Endothelial cell of umbilical vein (primary cell): ENCODE measurements around the gene SYNE1. TPM values are rescaled to one million over a fixed set of nuclear protein-coding genes. Genes with fewer than 3 reads are reported as not detected.

Experiments
- BruUV-seq: library from RNA; stranded (reverse); fragments of 400-500 nt; replicated peaks from 2 replicates; lab custom pipeline; 2021; lab: Mats Ljungman, UMichigan
- CTCF ChIA-PET: fragments of 300-600, 350-600 bp; sonication (Branson Sonifier 250); formaldehyde crosslinking; loops from one replicate; lab custom pipeline; 2021; ENCODE audit warnings: antibody characterized with exemption, inconsistent platforms; lab: Charles Lee
- POLR2A ChIA-PET: fragments of 300-600, 350-600 bp; sonication (Branson Sonifier 250); formaldehyde crosslinking; loops from one replicate; lab custom pipeline; 2021; ENCODE audit warnings: antibody characterized with exemption, inconsistent platforms; lab: Charles Lee
- DNase-seq: peaks from one replicate; pipeline ENCODE4 v3.0.0-alpha.2; 2011; ENCODE audit warnings: low read depth, low spot score
- FAIRE-seq: peaks from 2 replicates; lab custom pipeline; 2011; peaks lifted over from hg19 to GRCh38; lab: Jason Lieb, UNC
- H2AFZ ChIP-seq: 2 replicates; pipeline ENCODE4 v1.6.0; 2012; ENCODE audit warnings: low read depth, low read length, control low read depth, inconsistent platforms
- H3K27ac ChIP-seq: 2 replicates; pipeline ENCODE4 v1.5.1; 2011; ENCODE audit warnings: low read depth, mild to moderate bottlenecking, control low read depth, low read length, moderate library complexity; ENCODE audit not compliant: insufficient read depth
- H3K27me3 ChIP-seq, 2 experiments: 2 replicates each; pipeline versions ENCODE4 v1.6.0 to v1.6.1; 2011; ENCODE audit warnings: low read length in 2 of 2, mixed read lengths in 1 of 2; ENCODE audit not compliant: control insufficient read depth in 2 of 2, insufficient read depth in 2 of 2
- H3K36me3 ChIP-seq, 2 experiments: 2 replicates in 1 of 2; 3 replicates in 1 of 2; pipeline ENCODE4 v1.5.1; 2011; ENCODE audit warnings: low read length in 2 of 2, mild to moderate bottlenecking in 1 of 2, moderate library complexity in 1 of 2; ENCODE audit not compliant: control insufficient read depth in 2 of 2, insufficient read depth in 2 of 2; ENCODE audit errors: extremely low read depth in 1 of 2
- H3K4me1 ChIP-seq: 3 replicates; pipeline ENCODE4 v1.5.1; 2011; ENCODE audit warnings: mild to moderate bottlenecking, low read length; ENCODE audit not compliant: control insufficient read depth, insufficient read depth; ENCODE audit errors: extremely low read depth
- H3K4me2 ChIP-seq: 2 replicates; pipeline ENCODE4 v1.6.1; 2011; ENCODE audit warnings: low read length, control low read depth, mixed read lengths; ENCODE audit not compliant: insufficient read depth
- H3K4me3 ChIP-seq, 3 experiments: fragments of 200-600 bp in 1 of 3; sonication (generic), shearing (Covaris generic) in 1 of 3; replicated peaks in 1 of 3; 2 replicates each; pipeline ENCODE4 v1.5.1; 2011 to 2016; ENCODE audit warnings: control low read depth in 3 of 3, low read length in 3 of 3, mild to moderate bottlenecking in 2 of 3, inconsistent platforms in 1 of 3, low read depth in 1 of 3, moderate library complexity in 1 of 3; ENCODE audit not compliant: insufficient read depth in 1 of 3
- H3K79me2 ChIP-seq: 2 replicates; pipeline ENCODE4 v1.6.0; 2012; ENCODE audit warnings: low read length, inconsistent platforms; ENCODE audit not compliant: control insufficient read depth, insufficient read depth
- H3K9ac ChIP-seq: replicated peaks from 2 replicates; pipeline ENCODE3; 2011; ENCODE audit warnings: low read length, control low read depth; ENCODE audit not compliant: insufficient read depth; ENCODE audit errors: extremely low read depth
- H3K9me1 ChIP-seq: replicated peaks from 3 replicates; pipeline ENCODE4 v1.6.0; 2011; ENCODE audit warnings: mild to moderate bottlenecking, low read length; ENCODE audit not compliant: control insufficient read depth, insufficient read depth; ENCODE audit errors: extremely low read depth
- H3K9me3 ChIP-seq: replicated peaks from 2 replicates; pipeline ENCODE4 v1.5.1; 2012; ENCODE audit warnings: low read length, inconsistent platforms; ENCODE audit not compliant: control insufficient read depth, insufficient read depth
- H4K20me1 ChIP-seq: replicated peaks from 2 replicates; pipeline ENCODE3; 2011; ENCODE audit warnings: mild to moderate bottlenecking, low read length; ENCODE audit not compliant: control insufficient read depth, insufficient read depth; ENCODE audit errors: extremely low read depth
- FOS ChIP-seq: IDR thresholded peaks from 2 replicates; pipeline ENCODE4 v1.6.1; 2011; ENCODE audit warnings: mild to moderate bottlenecking, low read length, moderate library complexity, borderline replicate concordance; ENCODE audit not compliant: insufficient read depth
- POLR2AphosphoS5 ChIP-seq: IDR thresholded peaks from 2 replicates; pipeline ENCODE4 v1.6.1; 2012; ENCODE audit warnings: low read depth, mild to moderate bottlenecking, control low read depth, low read length, moderate library complexity; ENCODE audit not compliant: insufficient read depth
- dilution Hi-C: fragments of 300-500 bp; cut with MboI; formaldehyde crosslinking; loops from one replicate; pipeline ENCODE4 v1.15.0; 2019; ENCODE audit warnings: low sequenced_read_pairs; ENCODE audit not compliant: extremely low pct_ligation_motif_present
- intact Hi-C: fragments of 100-400 bp; cut with micrococcal nuclease; formaldehyde crosslinking; loops from one replicate; pipeline ENCODE4 v1.10.0; 2022
- polyA plus RNA-seq, 4 experiments: library from polyadenylated mRNA; depleted of rRNA in 3 of 4; stranded (reverse) in 3 of 4; unstranded in 1 of 4; fragments of >200 nt; gene quantifications; 2 replicates each; pipeline versions ENCODE4 v1.2.1 to v1.2.3, GENCODE V29; 2011 to 2012; ENCODE audit warnings: missing spikeins in 1 of 4
- total RNA-seq: library from RNA; stranded (reverse); gene quantifications from 2 replicates; pipeline ENCODE4 v1.2.3, GENCODE V29; 2021
- TF ChIP-seq, protein P1 (sequence below), 2 donors: IDR thresholded peaks; 1 replicate in 1 of 2; 2 replicates in 1 of 2; pipeline ENCODE4 v1.5.1; 2011; ENCODE audit warnings: low read length in 2 of 2, mild to moderate bottlenecking in 2 of 2, moderate library complexity in 2 of 2, control low read depth in 1 of 2, inconsistent platforms in 1 of 2, low read depth in 1 of 2; ENCODE audit not compliant: insufficient read depth in 1 of 2; ENCODE audit errors: extremely low read depth in 1 of 2

SYNE1 gene
- total and polyA plus RNA-seq, 2 donors (not counting 3 experiments of a cell fraction or from before 2014, with no cell fraction given) = 26.5 to 52.3 TPM

DNA sequence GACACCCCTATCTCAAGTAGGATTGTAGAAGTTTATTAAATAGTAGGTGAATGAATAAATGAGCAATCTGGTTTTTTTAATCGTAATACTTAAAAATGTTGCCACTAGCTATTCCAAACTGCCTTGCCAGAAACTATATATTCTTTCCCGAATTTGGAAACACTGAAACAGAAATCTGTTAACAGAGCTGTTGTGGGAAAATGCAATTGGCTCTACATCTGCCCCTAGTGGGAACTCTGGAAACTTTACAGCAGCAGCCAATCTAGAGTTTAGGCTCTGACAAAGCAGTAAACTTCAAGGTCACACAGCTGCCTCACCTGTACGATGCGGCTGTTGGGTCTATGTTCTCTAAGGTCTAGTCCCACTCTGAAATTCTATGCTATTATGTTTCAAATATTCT is 41.7 kb downstream of the SYNE1 start:
- dilution Hi-C loops = no loop called here
- TF ChIP-seq, protein P1, sequence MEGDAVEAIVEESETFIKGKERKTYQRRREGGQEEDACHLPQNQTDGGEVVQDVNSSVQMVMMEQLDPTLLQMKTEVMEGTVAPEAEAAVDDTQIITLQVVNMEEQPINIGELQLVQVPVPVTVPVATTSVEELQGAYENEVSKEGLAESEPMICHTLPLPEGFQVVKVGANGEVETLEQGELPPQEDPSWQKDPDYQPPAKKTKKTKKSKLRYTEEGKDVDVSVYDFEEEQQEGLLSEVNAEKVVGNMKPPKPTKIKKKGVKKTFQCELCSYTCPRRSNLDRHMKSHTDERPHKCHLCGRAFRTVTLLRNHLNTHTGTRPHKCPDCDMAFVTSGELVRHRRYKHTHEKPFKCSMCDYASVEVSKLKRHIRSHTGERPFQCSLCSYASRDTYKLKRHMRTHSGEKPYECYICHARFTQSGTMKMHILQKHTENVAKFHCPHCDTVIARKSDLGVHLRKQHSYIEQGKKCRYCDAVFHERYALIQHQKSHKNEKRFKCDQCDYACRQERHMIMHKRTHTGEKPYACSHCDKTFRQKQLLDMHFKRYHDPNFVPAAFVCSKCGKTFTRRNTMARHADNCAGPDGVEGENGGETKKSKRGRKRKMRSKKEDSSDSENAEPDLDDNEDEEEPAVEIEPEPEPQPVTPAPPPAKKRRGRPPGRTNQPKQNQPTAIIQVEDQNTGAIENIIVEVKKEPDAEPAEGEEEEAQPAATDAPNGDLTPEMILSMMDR (IDR thresholded peaks at IDR 0.05; ENCODE audit: extremely low read depth in 1 of 2, insufficient read depth in 1 of 2, low read depth in 1 of 2, low read length in 2 of 2) = peak in 1 of 2 donors; percentile 62
- no peak for TF ChIP-seq POLR2AphosphoS5
- Histone ChIP-seq H3K36me3 (no peaks in the 10 kb centered on the region), H3K9ac (no peak overlapping the region), H3K4me1 (no peaks in the 10 kb centered on the region), H4K20me1 (no peaks in the 10 kb centered on the region), H2AFZ (no peak overlapping the region), H3K79me2 (no peaks in the 10 kb centered on the region), H3K27me3 (no peaks in the 10 kb centered on the region), H3K9me1 (no peaks in the 10 kb centered on the region), H3K9me3 (no peaks in the 10 kb centered on the region), H3K27ac (no peak overlapping the region), H3K4me3 (no peak overlapping the region), H3K4me2 (no peak overlapping the region)
- intact Hi-C loops = no loop called here
- POLR2A ChIA-PET = no interaction called here
- BruUV-seq = no TSS peak
- FAIRE-seq (peak; percentile 67), DNase-seq (peak; percentile 25)
- CTCF ChIA-PET = interaction anchor here (0.8 to 1.8 kb wide), 17 partner anchors 8 to 262 kb away, joined by 3 to 9 read pairs (median 5); no protein-coding TSS in a partner anchor

DNA sequence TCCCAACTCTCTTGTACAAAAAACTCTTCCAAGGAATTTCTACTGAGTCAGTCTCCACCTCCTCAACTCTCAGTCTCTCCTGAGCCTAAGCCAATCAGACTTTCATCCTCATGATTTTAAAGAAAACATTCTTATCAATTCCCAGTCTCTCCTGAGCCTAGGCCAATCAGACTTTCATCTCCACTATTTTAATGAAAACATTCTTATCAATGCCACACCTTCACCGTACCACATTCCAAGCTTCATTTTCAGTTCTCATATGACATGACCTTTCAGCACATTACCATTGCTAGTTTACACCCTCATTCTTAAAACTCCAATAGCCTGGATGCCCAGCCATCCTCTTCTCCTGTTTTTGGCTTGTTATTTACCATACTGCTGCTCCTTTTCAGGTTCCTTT is 42.5 kb downstream of the SYNE1 start:
- no peaks in the 10 kb centered on the region for H3K27me3 ChIP-seq
- H3K36me3 ChIP-seq = no peaks in the 10 kb centered on the region
- no peak overlapping the region for H3K4me2 ChIP-seq
- TF ChIP-seq FOS = no peak
- H3K9ac ChIP-seq = no peak overlapping the region
- no peak overlapping the region for H3K4me3 ChIP-seq
- intact Hi-C loops (no loop called here), dilution Hi-C loops (no loop called here)
- no peaks in the 10 kb centered on the region for H3K9me1 ChIP-seq
- no peaks in the 10 kb centered on the region for H3K79me2 ChIP-seq
- no peaks in the 10 kb centered on the region for H4K20me1 ChIP-seq
- FAIRE-seq (no peak), DNase-seq (no peak)
- no peak overlapping the region for H3K27ac ChIP-seq
- no peak overlapping the region for H2AFZ ChIP-seq
- ChIA-PET POLR2A (no interaction called here), CTCF (interaction anchor here (1.2 to 1.8 kb wide), 5 partner anchors 18 to 109 kb away, joined by 3 to 8 read pairs (median 4); no protein-coding TSS in a partner anchor)
- H3K9me3 ChIP-seq = no peaks in the 10 kb centered on the region
- H3K4me1 ChIP-seq = no peaks in the 10 kb centered on the region
- no TSS peak for BruUV-seq
